ENCODE data around the gene TUFT1.

DNA sequence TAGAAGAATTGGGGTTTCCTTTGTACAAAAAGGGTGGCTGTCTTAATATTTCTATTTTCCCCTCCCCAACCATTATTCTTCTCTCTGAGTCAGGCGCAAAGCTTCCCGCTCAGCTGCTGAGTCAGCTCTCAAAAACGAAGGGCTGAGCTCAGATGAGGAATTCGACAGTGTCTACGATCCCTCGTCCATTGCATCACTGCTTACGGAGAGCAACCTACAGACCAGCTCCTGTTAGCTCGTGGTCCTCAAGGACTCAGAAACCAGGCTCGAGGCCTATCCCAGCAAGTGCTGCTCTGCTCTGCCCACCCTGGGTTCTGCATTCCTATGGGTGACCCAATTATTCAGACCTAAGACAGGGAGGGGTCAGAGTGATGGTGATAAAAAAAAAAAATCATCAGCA, 3.0 kb upstream of the TUFT1 start:
- TF ChIP-seq POLR2AphosphoS5 (IDR thresholded peaks at IDR 0.05; ENCODE audit: low read depth, low read length) (no peak), TAF1 (IDR thresholded peaks at IDR 0.05; ENCODE audit: borderline replicate concordance, low read depth, low read length) (no peak), POLR2A (IDR thresholded peaks at IDR 0.05; ENCODE audit: low read depth, low read length) (no peak)

Data from GM12892 (cell line).